ENCODE results near the gene TLL2.

- TF ChIP-seq, protein P1, sequence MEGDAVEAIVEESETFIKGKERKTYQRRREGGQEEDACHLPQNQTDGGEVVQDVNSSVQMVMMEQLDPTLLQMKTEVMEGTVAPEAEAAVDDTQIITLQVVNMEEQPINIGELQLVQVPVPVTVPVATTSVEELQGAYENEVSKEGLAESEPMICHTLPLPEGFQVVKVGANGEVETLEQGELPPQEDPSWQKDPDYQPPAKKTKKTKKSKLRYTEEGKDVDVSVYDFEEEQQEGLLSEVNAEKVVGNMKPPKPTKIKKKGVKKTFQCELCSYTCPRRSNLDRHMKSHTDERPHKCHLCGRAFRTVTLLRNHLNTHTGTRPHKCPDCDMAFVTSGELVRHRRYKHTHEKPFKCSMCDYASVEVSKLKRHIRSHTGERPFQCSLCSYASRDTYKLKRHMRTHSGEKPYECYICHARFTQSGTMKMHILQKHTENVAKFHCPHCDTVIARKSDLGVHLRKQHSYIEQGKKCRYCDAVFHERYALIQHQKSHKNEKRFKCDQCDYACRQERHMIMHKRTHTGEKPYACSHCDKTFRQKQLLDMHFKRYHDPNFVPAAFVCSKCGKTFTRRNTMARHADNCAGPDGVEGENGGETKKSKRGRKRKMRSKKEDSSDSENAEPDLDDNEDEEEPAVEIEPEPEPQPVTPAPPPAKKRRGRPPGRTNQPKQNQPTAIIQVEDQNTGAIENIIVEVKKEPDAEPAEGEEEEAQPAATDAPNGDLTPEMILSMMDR (IDR thresholded peaks at IDR 0.05) = no peak
- no peak for TF ChIP-seq POLR2A (IDR thresholded peaks at IDR 0.05)
These were observed 153.0 kb downstream of the TLL2 start for GRCh38 chr10:96360766-96361165.
